Germinal center (tissue), 1 donor: ENCODE measurements around the gene CEP152.
"Not testable (repeated sequence)": the region's sequence is repeated elsewhere in the genome, so short reads cannot be mapped to it uniquely, and the experiment has no call there.

Experiments
- DNase-seq: peaks from one replicate; pipeline ENCODE4 v3.0.0; 2012; ENCODE audit warnings: mixed read lengths, low spot score

The CEP152 gene

GRCh38 chr15:48811325-48811958 is 573 bp upstream of the CEP152 start:
- DNase-seq: peak; percentile 1

- peak; percentile 4 for DNase-seq
Measured at GRCh38 chr15:48806151-48806550, 4.7 kb downstream of the CEP152 start.

GRCh38 chr15:48805591-48805990 is 5.3 kb downstream of the CEP152 start:
- no peak for DNase-seq

GRCh38 chr15:48803877-48804276 is 7.0 kb downstream of the CEP152 start:
- DNase-seq: no peak

GRCh38 chr15:48802867-48803266 is 8.0 kb downstream of the CEP152 start:
- no peak for DNase-seq

- no peak for DNase-seq
Measured at GRCh38 chr15:48802257-48802656, 8.6 kb downstream of the CEP152 start.

- DNase-seq: peak; percentile 7
Measured at GRCh38 chr15:48800811-48801455, 9.9 kb downstream of the CEP152 start.

- DNase-seq: no peak
Measured at GRCh38 chr15:48800245-48800644, 10.6 kb downstream of the CEP152 start.

- no peak for DNase-seq
Measured at GRCh38 chr15:48798319-48798718, 12.6 kb downstream of the CEP152 start.

GRCh38 chr15:48796930-48797329 is 13.9 kb downstream of the CEP152 start:
- DNase-seq: no peak

- DNase-seq: no peak
Measured at GRCh38 chr15:48796521-48796920, 14.3 kb downstream of the CEP152 start.

GRCh38 chr15:48795901-48796300 is 15.0 kb downstream of the CEP152 start:
- DNase-seq: no peak

GRCh38 chr15:48794697-48795134 is 16.2 kb downstream of the CEP152 start:
- DNase-seq: peak; percentile 13

- no peak for DNase-seq
Measured at GRCh38 chr15:48792408-48792807, 18.5 kb downstream of the CEP152 start.

- DNase-seq: not testable (repeated sequence)
Measured at GRCh38 chr15:48790466-48791115, 20.3 kb downstream of the CEP152 start.

- no peak for DNase-seq
Measured at GRCh38 chr15:48785712-48786111, 25.2 kb downstream of the CEP152 start.

- no peak for DNase-seq
Measured at GRCh38 chr15:48785195-48785594, 25.7 kb downstream of the CEP152 start.

- no peak for DNase-seq
Measured at GRCh38 chr15:48784756-48785155, 26.1 kb downstream of the CEP152 start.

GRCh38 chr15:48782911-48783310 is 28.0 kb downstream of the CEP152 start:
- no peak for DNase-seq

- no peak for DNase-seq
Measured at GRCh38 chr15:48781481-48782081, 29.3 kb downstream of the CEP152 start.

- no peak for DNase-seq
Measured at GRCh38 chr15:48781017-48781416, 29.9 kb downstream of the CEP152 start.

- no peak for DNase-seq
Measured at GRCh38 chr15:48778331-48778730, 32.5 kb downstream of the CEP152 start.
